ENCODE results near the gene C1QTNF6.

The C1QTNF6 gene

GRCh38 chr22:37146507-37147180, 41.4 kb downstream of the C1QTNF6 start:
- DNase-seq (ENCODE audit: low read depth in 2 of 3, low spot score in 1 of 3), result no peak

GRCh38 chr22:37146051-37146385, 42.0 kb downstream of the C1QTNF6 start:
- DNase-seq (ENCODE audit: low read depth in 2 of 3, low spot score in 1 of 3), result no peak

GRCh38 chr22:37145180-37146050, 42.6 kb downstream of the C1QTNF6 start:
- DNase-seq (ENCODE audit: low read depth in 2 of 3, low spot score in 1 of 3), result no peak

GRCh38 chr22:37144180-37144554, 43.9 kb downstream of the C1QTNF6 start:
- no peak for DNase-seq (ENCODE audit: low read depth in 2 of 3, low spot score in 1 of 3)

GRCh38 chr22:37141971-37142370, 46.1 kb downstream of the C1QTNF6 start:
- DNase-seq (ENCODE audit: low read depth in 2 of 3, low spot score in 1 of 3), result no peak

GRCh38 chr22:37141476-37141875, 46.6 kb downstream of the C1QTNF6 start:
- DNase-seq (ENCODE audit: low read depth in 2 of 3, low spot score in 1 of 3), result no peak

- no peak for DNase-seq (ENCODE audit: low read depth in 2 of 3, low spot score in 1 of 3)
Observed at GRCh38 chr22:37140686-37141323, 47.2 kb downstream of the C1QTNF6 start.

- DNase-seq (ENCODE audit: low read depth in 2 of 3, low spot score in 1 of 3), result no peak
Observed at GRCh38 chr22:37139762-37140161, 48.3 kb downstream of the C1QTNF6 start.

GRCh38 chr22:37138849-37139561, 49.0 kb downstream of the C1QTNF6 start:
- no peak for DNase-seq (ENCODE audit: low read depth in 2 of 3, low spot score in 1 of 3)

- DNase-seq (ENCODE audit: low read depth in 2 of 3, low spot score in 1 of 3), result peak in 1 of 3 donors; percentile 46
Observed at GRCh38 chr22:37137903-37138665, 50.0 kb downstream of the C1QTNF6 start.

- no peak for DNase-seq (ENCODE audit: low read depth in 2 of 3, low spot score in 1 of 3)
Observed at GRCh38 chr22:37137131-37137530, 50.9 kb downstream of the C1QTNF6 start.

- DNase-seq (ENCODE audit: low read depth in 2 of 3, low spot score in 1 of 3), result no peak
Observed at GRCh38 chr22:37135023-37135422, 53.0 kb downstream of the C1QTNF6 start.

- DNase-seq (ENCODE audit: low read depth in 2 of 3, low spot score in 1 of 3), result no peak
Observed at GRCh38 chr22:37133304-37134018, 54.6 kb downstream of the C1QTNF6 start.

GRCh38 chr22:37132773-37133172, 55.3 kb downstream of the C1QTNF6 start:
- no peak for DNase-seq (ENCODE audit: low read depth in 2 of 3, low spot score in 1 of 3)
